Astrocyte (in vitro differentiated cells and primary cell): ENCODE measurements around the gene TSPAN2. TPM values are rescaled to one million over a fixed set of nuclear protein-coding genes. Genes with fewer than 3 reads are reported as not detected.

Source experiments
- DNase-seq: peaks from one replicate; pipeline ENCODE4 v3.0.0-alpha.2; 2010; ENCODE audit warnings: low read depth
- FAIRE-seq: peaks from 2 replicates; lab custom pipeline; 2011; peaks lifted over from hg19 to GRCh38; lab: Jason Lieb, UNC
- H2AFZ ChIP-seq: 2 replicates; pipeline ENCODE4 v1.6.0; 2012; ENCODE audit warnings: low read depth, low read length, inconsistent platforms
- H3K27ac ChIP-seq: 2 replicates; pipeline ENCODE4 v1.5.1; 2011; ENCODE audit warnings: low read depth, low read length, inconsistent platforms
- H3K27me3 ChIP-seq: 2 replicates; pipeline ENCODE4 v1.6.0; 2011; ENCODE audit warnings: low read length, inconsistent platforms; ENCODE audit not compliant: insufficient read depth
- H3K36me3 ChIP-seq: 2 replicates; pipeline ENCODE4 v1.5.1; 2011; ENCODE audit warnings: low read length, inconsistent platforms; ENCODE audit not compliant: insufficient read depth
- H3K4me1 ChIP-seq: 2 replicates; pipeline ENCODE4 v1.5.1; 2011; ENCODE audit warnings: low read length, inconsistent platforms; ENCODE audit not compliant: insufficient read depth
- H3K4me2 ChIP-seq: 2 replicates; pipeline ENCODE4 v1.6.0; 2012; ENCODE audit warnings: low read length, inconsistent platforms
- H3K4me3 ChIP-seq: 2 replicates; pipeline ENCODE4 v1.5.1; 2011; ENCODE audit warnings: low read depth, mild to moderate bottlenecking, low read length, inconsistent platforms; ENCODE audit not compliant: insufficient read depth
- H3K79me2 ChIP-seq: 2 replicates; pipeline ENCODE4 v1.6.0; 2012; ENCODE audit warnings: mild to moderate bottlenecking, low read length, inconsistent platforms; ENCODE audit not compliant: insufficient read depth
- H3K9ac ChIP-seq: 2 replicates; pipeline ENCODE4 v1.6.0; 2012; ENCODE audit warnings: mild to moderate bottlenecking, low read length, inconsistent platforms
- H3K9me3 ChIP-seq: 2 replicates; pipeline ENCODE4 v1.5.1; 2012; ENCODE audit warnings: low read depth, mild to moderate bottlenecking, low read length, inconsistent platforms; ENCODE audit not compliant: insufficient read depth
- H4K20me1 ChIP-seq: 2 replicates; pipeline ENCODE4 v1.6.0; 2012; ENCODE audit warnings: low read length, inconsistent platforms; ENCODE audit not compliant: insufficient read depth
- H3K27ac Mint-ChIP-seq: one replicate; pipeline ENCODE4 v1.8.0; 2021; ENCODE audit warnings: mild to moderate bottlenecking, mixed read lengths; ENCODE audit not compliant: unreplicated experiment
- H3K27me3 Mint-ChIP-seq: one replicate; pipeline ENCODE4 v1.8.0; 2021; ENCODE audit warnings: low read depth, mixed read lengths; ENCODE audit not compliant: unreplicated experiment
- H3K36me3 Mint-ChIP-seq: one replicate; pipeline ENCODE4 v1.8.0; 2021; ENCODE audit warnings: low read depth, mixed read lengths; ENCODE audit not compliant: unreplicated experiment
- H3K4me1 Mint-ChIP-seq: one replicate; pipeline ENCODE4 v1.8.0; 2021; ENCODE audit warnings: low read depth, mixed read lengths; ENCODE audit not compliant: unreplicated experiment
- H3K4me3 Mint-ChIP-seq: one replicate; pipeline ENCODE4 v1.8.0; 2021; ENCODE audit warnings: mild to moderate bottlenecking, moderate library complexity, mixed read lengths; ENCODE audit not compliant: unreplicated experiment
- H3K9me3 Mint-ChIP-seq: one replicate; pipeline ENCODE4 v1.8.0; 2021; ENCODE audit warnings: mild to moderate bottlenecking, mixed read lengths; ENCODE audit not compliant: unreplicated experiment
- EZH2 ChIP-seq: IDR thresholded peaks from 2 replicates; pipeline ENCODE4 v1.6.1; 2012; ENCODE audit warnings: mild to moderate bottlenecking, low read length, inconsistent platforms; ENCODE audit not compliant: insufficient read depth
- total RNA-seq: library from RNA; stranded (reverse); gene quantifications from 2 replicates; pipeline ENCODE4 v1.2.1, GENCODE V29; 2021
- TF ChIP-seq, protein P1 (sequence below): IDR thresholded peaks from 2 replicates; pipeline ENCODE4 v1.5.1; 2011; ENCODE audit warnings: low read depth, mild to moderate bottlenecking, inconsistent platforms, low read length, moderate library complexity; ENCODE audit not compliant: insufficient read depth

The TSPAN2 gene
- total RNA-seq, 1 donor from 2014 or later = 23.7 TPM

DNA sequence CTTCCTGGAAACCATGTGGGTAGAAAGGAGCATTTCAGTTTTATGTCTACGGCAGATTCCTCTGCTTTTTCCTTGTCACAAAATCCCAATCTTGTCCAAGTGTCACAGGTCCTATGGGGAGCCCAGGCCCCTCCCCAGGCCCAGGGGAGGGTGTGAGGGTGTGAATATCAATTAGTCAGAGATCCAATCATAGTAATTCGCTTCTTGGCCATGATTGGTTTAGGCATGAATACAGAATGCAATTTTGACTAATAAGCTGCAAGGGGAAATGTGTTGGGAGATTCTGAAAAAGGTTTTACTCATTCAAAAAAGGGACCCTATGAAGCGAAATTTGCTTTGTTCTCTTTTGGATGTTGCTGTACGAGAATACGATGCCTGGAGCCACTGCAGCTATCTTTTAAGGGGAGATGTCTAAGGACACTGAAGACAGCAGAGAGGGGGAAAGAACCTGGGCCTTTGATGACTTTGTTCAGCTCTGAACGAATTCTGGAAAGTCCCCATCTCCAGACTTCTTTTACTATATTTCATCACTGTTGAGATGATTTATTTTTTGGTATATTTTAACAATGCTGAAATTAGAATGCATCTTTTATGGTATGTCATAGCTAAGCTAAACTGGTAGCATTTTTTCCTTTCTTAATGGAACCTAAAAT lies 18.2 kb downstream of the TSPAN2 start:
- no peak for DNase-seq
- H3K36me3 Mint-ChIP-seq = peaks cover 15% of the 10 kb centered on the region
- H3K9me3 ChIP-seq = no peaks in the 10 kb centered on the region
- no peak for TF ChIP-seq EZH2
- TF ChIP-seq, protein P1, sequence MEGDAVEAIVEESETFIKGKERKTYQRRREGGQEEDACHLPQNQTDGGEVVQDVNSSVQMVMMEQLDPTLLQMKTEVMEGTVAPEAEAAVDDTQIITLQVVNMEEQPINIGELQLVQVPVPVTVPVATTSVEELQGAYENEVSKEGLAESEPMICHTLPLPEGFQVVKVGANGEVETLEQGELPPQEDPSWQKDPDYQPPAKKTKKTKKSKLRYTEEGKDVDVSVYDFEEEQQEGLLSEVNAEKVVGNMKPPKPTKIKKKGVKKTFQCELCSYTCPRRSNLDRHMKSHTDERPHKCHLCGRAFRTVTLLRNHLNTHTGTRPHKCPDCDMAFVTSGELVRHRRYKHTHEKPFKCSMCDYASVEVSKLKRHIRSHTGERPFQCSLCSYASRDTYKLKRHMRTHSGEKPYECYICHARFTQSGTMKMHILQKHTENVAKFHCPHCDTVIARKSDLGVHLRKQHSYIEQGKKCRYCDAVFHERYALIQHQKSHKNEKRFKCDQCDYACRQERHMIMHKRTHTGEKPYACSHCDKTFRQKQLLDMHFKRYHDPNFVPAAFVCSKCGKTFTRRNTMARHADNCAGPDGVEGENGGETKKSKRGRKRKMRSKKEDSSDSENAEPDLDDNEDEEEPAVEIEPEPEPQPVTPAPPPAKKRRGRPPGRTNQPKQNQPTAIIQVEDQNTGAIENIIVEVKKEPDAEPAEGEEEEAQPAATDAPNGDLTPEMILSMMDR = no peak
- no peak overlapping the region for H3K4me3 Mint-ChIP-seq
- no peak overlapping the region for H3K4me3 ChIP-seq
- H3K4me2 ChIP-seq = no peak overlapping the region
- H3K9me3 Mint-ChIP-seq = no peaks in the 10 kb centered on the region
- no peak overlapping the region for H2AFZ ChIP-seq
- H3K27ac Mint-ChIP-seq = no peak overlapping the region
- H3K27me3 ChIP-seq = no peaks in the 10 kb centered on the region
- peaks cover 35% of the 10 kb centered on the region for H3K4me1 Mint-ChIP-seq
- no peak overlapping the region for H3K27ac ChIP-seq
- FAIRE-seq = no peak
- no peak overlapping the region for H3K9ac ChIP-seq
- H3K4me1 ChIP-seq = peaks cover 36% of the 10 kb centered on the region
- H3K36me3 ChIP-seq = no peaks in the 10 kb centered on the region
- H4K20me1 ChIP-seq = no peaks in the 10 kb centered on the region
- no peaks in the 10 kb centered on the region for H3K79me2 ChIP-seq
- H3K27me3 Mint-ChIP-seq = no peaks in the 10 kb centered on the region

DNA sequence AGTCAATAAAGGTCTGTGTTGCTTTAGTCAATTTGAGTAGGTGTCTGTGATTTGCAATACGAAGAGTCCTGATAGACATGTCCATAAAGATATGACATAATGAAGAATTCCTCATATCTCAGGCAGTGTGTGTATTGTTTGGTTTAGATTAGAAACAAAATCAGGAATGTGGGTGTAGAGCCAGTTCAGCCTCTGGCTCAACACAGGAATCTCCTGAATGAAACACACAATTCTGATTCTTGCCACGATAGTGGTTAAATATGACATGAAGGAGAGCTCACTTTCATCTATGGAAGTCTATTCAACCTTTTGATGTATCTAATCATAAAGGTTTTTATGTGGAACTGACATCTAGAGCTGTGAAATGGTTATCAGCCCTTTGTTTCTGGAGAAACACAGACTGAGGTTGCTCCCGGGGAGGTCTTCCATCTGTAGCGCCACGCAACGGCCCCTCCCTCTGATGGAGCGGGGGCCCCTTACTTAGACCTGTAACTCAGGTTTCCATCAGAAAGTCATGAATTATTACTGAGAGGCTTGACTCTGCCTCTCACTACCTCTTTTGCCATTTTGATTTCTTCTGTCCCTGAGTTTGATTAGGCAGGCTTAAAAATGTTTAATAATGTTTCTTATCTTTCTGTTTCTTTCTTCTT lies 19.5 kb downstream of the TSPAN2 start:
- Histone ChIP-seq H4K20me1 (no peaks in the 10 kb centered on the region), H3K4me3 (no peak overlapping the region), H3K4me1 (peaks cover 34% of the 10 kb centered on the region), H2AFZ (no peak overlapping the region), H3K79me2 (no peaks in the 10 kb centered on the region), H3K36me3 (no peaks in the 10 kb centered on the region), H3K9ac (peak overlapping the region; percentile 24), H3K9me3 (no peaks in the 10 kb centered on the region), H3K27me3 (no peaks in the 10 kb centered on the region), H3K4me2 (peak overlapping the region; percentile 14), H3K27ac (peak overlapping the region; percentile 79)
- Mint-ChIP-seq H3K4me3 (no peak overlapping the region), H3K9me3 (peaks cover 2% of the 10 kb centered on the region), H3K27ac (no peak overlapping the region), H3K4me1 (peaks cover 34% of the 10 kb centered on the region), H3K27me3 (no peaks in the 10 kb centered on the region), H3K36me3 (peaks cover 14% of the 10 kb centered on the region)
- TF ChIP-seq, protein P1 = no peak
- no peak for TF ChIP-seq EZH2
- peak; percentile 79 for DNase-seq
- peak; percentile 68 for FAIRE-seq
